ENCODE results near the gene VWA5B2. TPM values are rescaled to one million over a fixed set of nuclear protein-coding genes. Genes with fewer than 3 reads are reported as not detected.

The VWA5B2 gene
- polyA plus RNA-seq, 2 donors: 0.02 to 0.04 TPM

DNA sequence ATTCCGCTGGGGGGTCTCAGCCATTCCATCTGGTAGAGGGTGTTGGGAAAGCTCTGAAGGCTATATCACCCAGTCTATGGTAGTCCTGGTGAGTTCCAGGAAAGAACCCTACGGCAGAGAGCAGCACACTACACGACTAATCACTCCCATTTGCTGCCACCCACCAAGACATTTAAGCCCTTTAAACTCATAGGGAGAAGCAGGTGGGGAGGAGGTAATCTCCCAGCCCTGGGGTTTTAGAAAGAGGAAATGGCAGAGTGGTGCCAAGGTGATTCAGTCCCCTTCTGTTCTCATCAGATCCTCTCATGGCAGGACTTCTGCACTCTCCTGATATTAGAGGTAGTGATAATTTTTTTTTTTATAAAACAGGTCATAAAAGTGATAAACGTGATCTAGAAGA lies 10.6 kb upstream of the VWA5B2 start:
- H3K4me1 ChIP-seq (ENCODE audit: control insufficient read depth in 2 of 2, insufficient read depth in 2 of 2, low read length in 1 of 2): no peaks in the 10 kb centered on the region
- no peaks in the 10 kb centered on the region for H3K27me3 ChIP-seq (ENCODE audit: control insufficient read depth in 1 of 2, insufficient read depth in 2 of 2, low read length in 2 of 2)
- H3K9me3 ChIP-seq (ENCODE audit: control insufficient read depth in 2 of 2, insufficient read depth in 1 of 2, low read depth in 1 of 2, low read length in 1 of 2): no peaks in the 10 kb centered on the region
- no peak overlapping the region for H3K27ac ChIP-seq (ENCODE audit: low read depth in 2 of 2, low read length in 1 of 2)
- no peaks in the 10 kb centered on the region for H3K36me3 ChIP-seq (ENCODE audit: control insufficient read depth in 2 of 2, insufficient read depth in 2 of 2, low read length in 1 of 2)
- 49 to 53% methylated on average over 4 of the region's 4 CpGs for WGBS, 2 donors
- H3K4me3 ChIP-seq (ENCODE audit: low read depth in 1 of 2, low read length in 2 of 2): no peak overlapping the region

DNA sequence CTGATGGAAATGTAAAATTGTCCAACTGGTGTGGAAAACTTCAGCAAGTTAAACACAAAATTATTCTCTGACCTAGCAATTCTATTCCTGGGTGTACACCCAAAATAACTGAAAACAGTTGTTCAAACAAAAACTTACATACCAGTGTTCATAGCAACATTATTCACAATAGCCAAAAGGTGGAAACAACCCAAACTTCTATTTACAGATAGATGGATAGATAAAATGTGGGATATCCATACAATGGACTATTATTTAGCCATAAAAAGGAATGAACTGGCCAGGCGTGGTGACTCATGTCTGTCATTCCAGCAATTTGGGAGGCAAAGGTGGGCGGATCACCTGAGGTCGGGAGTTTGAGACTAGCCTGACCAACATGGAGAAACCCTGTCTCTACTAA lies 6.9 kb upstream of the VWA5B2 start:
- H3K27ac ChIP-seq (ENCODE audit: low read depth in 2 of 2, low read length in 1 of 2): no peak overlapping the region
- no peaks in the 10 kb centered on the region for H3K36me3 ChIP-seq (ENCODE audit: control insufficient read depth in 2 of 2, insufficient read depth in 2 of 2, low read length in 1 of 2)
- H3K4me3 ChIP-seq (ENCODE audit: low read depth in 1 of 2, low read length in 2 of 2): no peak overlapping the region
- H3K27me3 ChIP-seq (ENCODE audit: control insufficient read depth in 1 of 2, insufficient read depth in 2 of 2, low read length in 2 of 2): no peaks in the 10 kb centered on the region
- WGBS, 2 donors: 67 to 77% methylated on average over 3 of the region's 3 CpGs
- no peaks in the 10 kb centered on the region for H3K4me1 ChIP-seq (ENCODE audit: control insufficient read depth in 2 of 2, insufficient read depth in 2 of 2, low read length in 1 of 2)
- no peaks in the 10 kb centered on the region for H3K9me3 ChIP-seq (ENCODE audit: control insufficient read depth in 2 of 2, insufficient read depth in 1 of 2, low read depth in 1 of 2, low read length in 1 of 2)

- 75 to 83% methylated on average over 3 of the region's 3 CpGs for WGBS, 2 donors
- H3K27ac ChIP-seq (ENCODE audit: low read depth in 2 of 2, low read length in 1 of 2): no peak overlapping the region
- H3K9me3 ChIP-seq (ENCODE audit: control insufficient read depth in 2 of 2, insufficient read depth in 1 of 2, low read depth in 1 of 2, low read length in 1 of 2): no peaks in the 10 kb centered on the region
- H3K4me3 ChIP-seq (ENCODE audit: low read depth in 1 of 2, low read length in 2 of 2): no peak overlapping the region
- no peaks in the 10 kb centered on the region for H3K4me1 ChIP-seq (ENCODE audit: control insufficient read depth in 2 of 2, insufficient read depth in 2 of 2, low read length in 1 of 2)
- no peaks in the 10 kb centered on the region for H3K27me3 ChIP-seq (ENCODE audit: control insufficient read depth in 1 of 2, insufficient read depth in 2 of 2, low read length in 2 of 2)
- no peaks in the 10 kb centered on the region for H3K36me3 ChIP-seq (ENCODE audit: control insufficient read depth in 2 of 2, insufficient read depth in 2 of 2, low read length in 1 of 2)
These were observed 5.4 kb upstream of the VWA5B2 start for GRCh38 chr3:184223946-184224345.

DNA sequence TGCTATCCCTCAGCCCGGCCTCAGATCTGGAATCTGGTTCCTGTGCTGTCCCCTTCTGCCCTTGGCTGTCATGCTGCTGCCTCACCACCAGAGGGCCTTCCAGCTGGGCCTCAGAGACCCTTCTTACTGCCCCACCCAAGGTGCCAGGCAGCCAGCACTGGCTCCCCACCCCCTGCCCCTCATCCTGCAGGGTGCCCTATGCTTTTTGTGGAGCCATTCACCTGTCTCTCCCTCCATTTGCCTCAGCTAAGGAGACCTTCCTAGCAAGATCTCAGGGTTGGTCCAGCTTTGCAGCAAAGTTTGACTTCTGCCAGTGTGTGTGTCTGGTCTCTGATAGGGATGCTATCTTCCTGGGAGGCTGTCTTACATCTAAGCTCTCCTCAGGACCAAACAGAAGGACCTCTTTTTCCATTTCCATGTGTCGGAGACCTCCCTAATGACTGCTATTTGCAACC lies 1.9 kb upstream of the VWA5B2 start:
- 50 to 53% methylated on average over 2 of the region's 2 CpGs for WGBS, 2 donors
- Histone ChIP-seq H3K36me3 (ENCODE audit: control insufficient read depth in 2 of 2, insufficient read depth in 2 of 2, low read length in 1 of 2) (no peaks in the 10 kb centered on the region), H3K4me1 (ENCODE audit: control insufficient read depth in 2 of 2, insufficient read depth in 2 of 2, low read length in 1 of 2) (peaks cover 0 to 11% of the 10 kb centered on the region in 2 donors), H3K9me3 (ENCODE audit: control insufficient read depth in 2 of 2, insufficient read depth in 1 of 2, low read depth in 1 of 2, low read length in 1 of 2) (no peaks in the 10 kb centered on the region), H3K27me3 (ENCODE audit: control insufficient read depth in 1 of 2, insufficient read depth in 2 of 2, low read length in 2 of 2) (peaks cover 0 to 18% of the 10 kb centered on the region in 2 donors), H3K4me3 (ENCODE audit: low read depth in 1 of 2, low read length in 2 of 2) (no peak overlapping the region), H3K27ac (ENCODE audit: low read depth in 2 of 2, low read length in 1 of 2) (no peak overlapping the region)

GRCh38 chr3:184228376-184229137 lies 828 bp upstream of the VWA5B2 start:
- 44 to 50% methylated on average over 11 to 12 of the region's 12 CpGs for WGBS, 2 donors
- H3K4me3 ChIP-seq (ENCODE audit: low read depth in 1 of 2, low read length in 2 of 2): no peak overlapping the region
- H3K4me1 ChIP-seq (ENCODE audit: control insufficient read depth in 2 of 2, insufficient read depth in 2 of 2, low read length in 1 of 2): peaks cover 0 to 11% of the 10 kb centered on the region in 2 donors
- no peaks in the 10 kb centered on the region for H3K36me3 ChIP-seq (ENCODE audit: control insufficient read depth in 2 of 2, insufficient read depth in 2 of 2, low read length in 1 of 2)
- H3K27ac ChIP-seq (ENCODE audit: low read depth in 2 of 2, low read length in 1 of 2): no peak overlapping the region
- peaks cover 0 to 18% of the 10 kb centered on the region in 2 donors for H3K27me3 ChIP-seq (ENCODE audit: control insufficient read depth in 1 of 2, insufficient read depth in 2 of 2, low read length in 2 of 2)
- no peaks in the 10 kb centered on the region for H3K9me3 ChIP-seq (ENCODE audit: control insufficient read depth in 2 of 2, insufficient read depth in 1 of 2, low read depth in 1 of 2, low read length in 1 of 2)

DNA sequence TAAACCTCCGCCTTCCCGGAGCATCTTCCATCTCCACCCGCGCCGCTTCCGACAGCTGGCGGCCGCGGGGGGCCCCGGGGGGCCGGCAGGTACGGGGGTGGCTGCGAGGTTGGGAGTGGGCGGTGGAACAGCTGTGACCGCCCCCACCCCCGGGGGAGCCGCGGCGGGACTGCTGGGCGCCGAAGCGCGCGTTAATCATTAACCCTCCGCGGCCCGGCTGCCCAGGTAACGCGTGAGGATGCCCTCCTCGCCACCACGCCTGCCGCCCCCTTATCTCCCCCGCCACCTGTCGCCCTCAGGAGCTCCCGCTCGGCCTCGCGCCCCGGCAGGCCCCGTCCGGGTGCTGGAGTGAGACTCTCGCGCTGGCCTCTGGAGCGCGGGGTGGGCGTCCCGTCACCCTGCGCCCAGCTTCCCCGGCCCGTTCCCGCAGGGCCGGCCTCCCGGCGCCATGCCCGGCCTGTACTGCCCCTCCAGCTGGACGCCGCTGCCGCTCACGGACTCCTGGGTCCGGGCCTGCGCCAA lies 757 bp downstream of the VWA5B2 start:
- 1% methylated on average over 51 to 61 of the region's 61 CpGs for WGBS, 2 donors
- no peaks in the 10 kb centered on the region for H3K9me3 ChIP-seq (ENCODE audit: control insufficient read depth in 2 of 2, insufficient read depth in 1 of 2, low read depth in 1 of 2, low read length in 1 of 2)
- H3K27ac ChIP-seq (ENCODE audit: low read depth in 2 of 2, low read length in 1 of 2): no peak overlapping the region
- H3K36me3 ChIP-seq (ENCODE audit: control insufficient read depth in 2 of 2, insufficient read depth in 2 of 2, low read length in 1 of 2): no peaks in the 10 kb centered on the region
- peak overlapping the region; percentile 1 to 32 for H3K4me3 ChIP-seq (ENCODE audit: low read depth in 1 of 2, low read length in 2 of 2)
- H3K27me3 ChIP-seq (ENCODE audit: control insufficient read depth in 1 of 2, insufficient read depth in 2 of 2, low read length in 2 of 2): peaks cover 0 to 18% of the 10 kb centered on the region in 2 donors
- peaks cover 0 to 17% of the 10 kb centered on the region in 2 donors for H3K4me1 ChIP-seq (ENCODE audit: control insufficient read depth in 2 of 2, insufficient read depth in 2 of 2, low read length in 1 of 2)

DNA sequence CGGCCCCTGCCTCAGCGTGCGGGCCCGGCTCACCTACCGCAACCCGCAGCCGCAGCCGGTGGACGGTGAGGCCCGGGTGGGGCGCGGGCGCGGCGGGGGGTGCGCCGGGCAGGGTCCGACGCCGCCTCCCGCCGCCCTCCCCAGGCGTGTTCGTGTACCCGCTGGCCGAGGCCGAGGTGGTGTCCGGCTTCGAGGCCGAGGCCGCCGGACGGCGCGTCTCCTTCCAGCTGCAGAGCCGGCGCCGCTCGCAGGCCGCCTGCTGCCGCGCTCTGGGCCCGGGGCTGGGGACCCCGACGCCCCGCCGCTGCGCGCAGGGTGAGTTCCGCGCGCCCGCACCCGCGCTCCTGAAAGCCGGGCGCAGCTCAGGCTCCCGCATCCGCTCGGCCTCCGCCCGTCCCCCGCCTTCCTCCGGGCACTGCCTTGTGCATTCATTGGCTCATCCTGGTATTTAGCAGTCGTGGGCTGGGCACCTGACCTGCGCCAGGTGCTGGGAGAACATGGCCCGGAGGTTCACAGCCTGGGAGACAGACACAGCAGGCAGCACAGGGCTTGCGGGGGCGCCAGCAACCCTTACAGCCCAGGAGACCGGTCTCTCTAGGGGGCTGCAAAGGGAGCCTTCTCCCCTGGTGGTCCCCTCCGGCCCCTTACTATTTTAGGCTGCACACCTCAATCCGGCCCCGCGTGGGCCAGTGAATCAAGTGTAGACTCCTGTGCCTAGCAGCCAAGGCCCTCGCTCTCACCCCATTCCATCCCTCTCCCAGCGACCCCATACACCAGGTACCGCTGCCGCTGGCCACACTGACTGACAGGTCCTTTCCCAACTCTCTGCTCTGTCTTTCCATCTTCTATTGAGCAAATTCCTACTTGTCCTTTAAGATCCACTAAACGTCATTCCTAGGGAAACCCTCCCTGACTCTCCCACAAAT lies 1.5 kb downstream of the VWA5B2 start:
- no peak overlapping the region for H3K27ac ChIP-seq (ENCODE audit: low read depth in 2 of 2, low read length in 1 of 2)
- peaks cover 0 to 18% of the 10 kb centered on the region in 2 donors for H3K27me3 ChIP-seq (ENCODE audit: control insufficient read depth in 1 of 2, insufficient read depth in 2 of 2, low read length in 2 of 2)
- WGBS, 2 donors: 5 to 7% methylated on average over 71 to 79 of the region's 79 CpGs
- peaks cover 0 to 17% of the 10 kb centered on the region in 2 donors for H3K4me1 ChIP-seq (ENCODE audit: control insufficient read depth in 2 of 2, insufficient read depth in 2 of 2, low read length in 1 of 2)
- H3K36me3 ChIP-seq (ENCODE audit: control insufficient read depth in 2 of 2, insufficient read depth in 2 of 2, low read length in 1 of 2): no peaks in the 10 kb centered on the region
- no peaks in the 10 kb centered on the region for H3K9me3 ChIP-seq (ENCODE audit: control insufficient read depth in 2 of 2, insufficient read depth in 1 of 2, low read depth in 1 of 2, low read length in 1 of 2)
- H3K4me3 ChIP-seq (ENCODE audit: low read depth in 1 of 2, low read length in 2 of 2): peak overlapping the region; percentile 4 to 32

DNA sequence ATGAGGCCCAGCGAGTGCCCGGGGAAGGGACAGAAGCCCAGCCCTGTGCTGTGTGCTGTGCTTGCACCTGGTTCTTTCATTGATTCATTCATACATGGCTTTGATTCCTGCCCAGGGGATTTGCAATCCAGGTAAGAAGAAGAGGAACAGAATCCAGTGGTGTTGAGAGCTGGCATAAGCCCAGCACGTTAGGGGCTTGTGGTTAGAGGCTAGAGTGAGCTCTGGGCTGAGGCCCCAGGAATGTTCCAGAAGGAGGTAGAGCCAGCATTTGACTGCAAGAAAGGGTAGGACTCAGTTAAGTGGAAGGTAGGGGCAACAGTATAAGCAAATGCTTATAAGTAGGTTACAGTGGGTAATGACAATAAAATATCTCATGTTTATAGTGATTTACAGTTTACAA lies 2.3 kb downstream of the VWA5B2 start:
- WGBS, 2 donors: 60 to 67% methylated on average over 3 of the region's 3 CpGs
- Histone ChIP-seq H3K36me3 (ENCODE audit: control insufficient read depth in 2 of 2, insufficient read depth in 2 of 2, low read length in 1 of 2) (no peaks in the 10 kb centered on the region), H3K4me1 (ENCODE audit: control insufficient read depth in 2 of 2, insufficient read depth in 2 of 2, low read length in 1 of 2) (peaks cover 0 to 17% of the 10 kb centered on the region in 2 donors), H3K27me3 (ENCODE audit: control insufficient read depth in 1 of 2, insufficient read depth in 2 of 2, low read length in 2 of 2) (peaks cover 0 to 18% of the 10 kb centered on the region in 2 donors), H3K27ac (ENCODE audit: low read depth in 2 of 2, low read length in 1 of 2) (no peak overlapping the region), H3K4me3 (ENCODE audit: low read depth in 1 of 2, low read length in 2 of 2) (no peak overlapping the region), H3K9me3 (ENCODE audit: control insufficient read depth in 2 of 2, insufficient read depth in 1 of 2, low read depth in 1 of 2, low read length in 1 of 2) (no peaks in the 10 kb centered on the region)

- peaks cover 0 to 18% of the 10 kb centered on the region in 2 donors for H3K27me3 ChIP-seq (ENCODE audit: control insufficient read depth in 1 of 2, insufficient read depth in 2 of 2, low read length in 2 of 2)
- no peaks in the 10 kb centered on the region for H3K36me3 ChIP-seq (ENCODE audit: control insufficient read depth in 2 of 2, insufficient read depth in 2 of 2, low read length in 1 of 2)
- no peaks in the 10 kb centered on the region for H3K9me3 ChIP-seq (ENCODE audit: control insufficient read depth in 2 of 2, insufficient read depth in 1 of 2, low read depth in 1 of 2, low read length in 1 of 2)
- no peak overlapping the region for H3K4me3 ChIP-seq (ENCODE audit: low read depth in 1 of 2, low read length in 2 of 2)
- 87 to 88% methylated on average over 23 of the region's 23 CpGs for WGBS, 2 donors
- peaks cover 0 to 17% of the 10 kb centered on the region in 2 donors for H3K4me1 ChIP-seq (ENCODE audit: control insufficient read depth in 2 of 2, insufficient read depth in 2 of 2, low read length in 1 of 2)
- no peak overlapping the region for H3K27ac ChIP-seq (ENCODE audit: low read depth in 2 of 2, low read length in 1 of 2)
These were observed 3.9 kb downstream of the VWA5B2 start for GRCh38 chr3:184233127-184233843.

Measured in esophagus (tissue), 2 donors.